Erythroblast (primary cell): ENCODE measurements around the gene MCCC2.

Experiments used
- GATA1 ChIP-seq: IDR thresholded peaks from 2 replicates; pipeline ENCODE4 v1.6.1; 2011; ENCODE audit warnings: low read depth, mild to moderate bottlenecking, control low read depth, low read length, moderate library complexity
- POLR2A ChIP-seq: IDR thresholded peaks from 2 replicates; pipeline ENCODE4 v1.6.1; 2011; ENCODE audit warnings: mild to moderate bottlenecking, low read length

- TF ChIP-seq POLR2A: no peak
- TF ChIP-seq GATA1: no peak
Measured at GRCh38 chr5:71600783-71601182, 13.6 kb downstream of the MCCC2 start.
